Naive B cell (primary cell): ENCODE data around the gene TPCN2. TPM values are rescaled to one million over a fixed set of nuclear protein-coding genes. Genes with fewer than 3 reads are reported as not detected.

Experiments used
- ATAC-seq, 2 donors: fragments of 150-1000 bp; cut with Tn5 transposase; 2 replicates each; pipeline ENCODE4 v1.10.0; 2021; ENCODE audit warnings: low read depth in 2 of 2, mild to moderate bottlenecking in 2 of 2, moderate library complexity in 2 of 2
- DNase-seq: peaks from one replicate; pipeline ENCODE4 v3.0.0; 2022
- H3K27ac Mint-ChIP-seq, 6 donors: one replicate each; pipeline ENCODE4 v1.8.0; 2020 to 2022; ENCODE audit warnings: mild to moderate bottlenecking in 6 of 6, mixed read lengths in 6 of 6, moderate library complexity in 5 of 6, inconsistent platforms in 2 of 6
- H3K27me3 Mint-ChIP-seq, 3 donors: one replicate each; pipeline ENCODE4 v1.8.0; 2021 to 2022; ENCODE audit warnings: mixed read lengths in 3 of 3, mild to moderate bottlenecking in 1 of 3
- H3K36me3 Mint-ChIP-seq, 2 donors: one replicate each; pipeline ENCODE4 v1.8.0; 2020 to 2022; ENCODE audit warnings: mixed read lengths in 2 of 2, inconsistent platforms in 1 of 2, mild to moderate bottlenecking in 1 of 2
- H3K4me1 Mint-ChIP-seq, 3 donors: one replicate each; pipeline ENCODE4 v1.8.0; 2020 to 2022; ENCODE audit warnings: mixed read lengths in 3 of 3, inconsistent platforms in 1 of 3, mild to moderate bottlenecking in 1 of 3, moderate library complexity in 1 of 3
- H3K4me3 Mint-ChIP-seq, 8 donors: one replicate each; pipeline ENCODE4 v1.8.0; 2020 to 2022; ENCODE audit warnings: mild to moderate bottlenecking in 8 of 8, mixed read lengths in 8 of 8, moderate library complexity in 8 of 8, inconsistent platforms in 2 of 8
- H3K9me3 Mint-ChIP-seq, 7 donors: one replicate each; pipeline ENCODE4 v1.8.0; 2020 to 2022; ENCODE audit warnings: mixed read lengths in 7 of 7, mild to moderate bottlenecking in 5 of 7, inconsistent platforms in 2 of 7, moderate library complexity in 1 of 7
- polyA plus RNA-seq, 6 donors: library from polyadenylated mRNA; unstranded; fragments of 300-500 nt; fragmentation: Illumina TruSeq; gene quantifications; one replicate each; pipeline ENCODE4 v1.2.3, GENCODE V29; 2021; ENCODE audit warnings: low read depth in 6 of 6

TPCN2 gene
- polyA plus RNA-seq, 6 donors from 2014 or later, result 4.8 to 12.5 (median 6.9) TPM

DNA sequence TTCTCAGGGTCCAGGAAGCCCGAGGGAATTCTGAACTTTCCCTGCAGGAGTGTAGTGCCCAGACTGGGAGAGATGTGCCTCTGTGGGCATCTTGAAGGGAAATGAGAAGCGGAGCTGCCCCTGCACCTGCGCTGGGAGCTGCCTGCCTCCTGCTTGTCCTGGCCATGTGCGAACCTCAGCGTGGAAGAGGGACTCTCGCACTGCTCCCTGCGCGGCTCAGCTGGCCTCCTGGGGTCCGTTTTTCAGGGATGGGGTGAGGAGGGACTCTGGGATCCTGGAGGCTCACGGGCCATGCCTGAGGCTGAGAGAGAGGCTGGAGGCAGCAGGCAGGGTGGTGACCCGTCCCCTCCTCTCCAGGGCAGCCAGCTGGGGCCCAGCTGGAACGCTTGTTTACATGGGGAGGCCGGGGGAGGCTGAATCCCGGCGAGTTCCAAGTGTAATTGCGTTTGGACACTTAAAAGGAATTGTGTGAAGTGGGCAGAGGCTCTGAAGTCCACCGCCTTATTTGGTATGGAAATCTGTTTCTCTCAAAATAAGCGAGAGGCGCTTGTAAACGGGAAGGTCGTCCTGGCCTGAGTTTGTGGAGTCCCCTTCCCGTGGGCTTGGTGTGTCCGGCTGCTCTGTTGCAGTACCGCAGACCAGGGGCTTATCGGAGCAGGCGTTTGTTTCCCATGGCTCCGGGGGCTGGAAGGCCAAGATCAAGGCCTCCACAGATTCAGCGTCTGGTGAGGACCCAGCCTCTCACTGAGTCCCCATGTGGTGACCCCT, 34.5 kb upstream of the TPCN2 start:
- peaks cover 17 to 79% (median 47%) of the 10 kb centered on the region in 3 donors for H3K27me3 Mint-ChIP-seq
- no peak overlapping the region for H3K4me3 Mint-ChIP-seq
- ATAC-seq, result no peak
- no peak overlapping the region for H3K27ac Mint-ChIP-seq
- H3K4me1 Mint-ChIP-seq, result peaks cover 0 to 4% (median 0%) of the 10 kb centered on the region in 3 donors
- no peaks in the 10 kb centered on the region for H3K36me3 Mint-ChIP-seq
- no peaks in the 10 kb centered on the region for H3K9me3 Mint-ChIP-seq
- no peak for DNase-seq

DNA sequence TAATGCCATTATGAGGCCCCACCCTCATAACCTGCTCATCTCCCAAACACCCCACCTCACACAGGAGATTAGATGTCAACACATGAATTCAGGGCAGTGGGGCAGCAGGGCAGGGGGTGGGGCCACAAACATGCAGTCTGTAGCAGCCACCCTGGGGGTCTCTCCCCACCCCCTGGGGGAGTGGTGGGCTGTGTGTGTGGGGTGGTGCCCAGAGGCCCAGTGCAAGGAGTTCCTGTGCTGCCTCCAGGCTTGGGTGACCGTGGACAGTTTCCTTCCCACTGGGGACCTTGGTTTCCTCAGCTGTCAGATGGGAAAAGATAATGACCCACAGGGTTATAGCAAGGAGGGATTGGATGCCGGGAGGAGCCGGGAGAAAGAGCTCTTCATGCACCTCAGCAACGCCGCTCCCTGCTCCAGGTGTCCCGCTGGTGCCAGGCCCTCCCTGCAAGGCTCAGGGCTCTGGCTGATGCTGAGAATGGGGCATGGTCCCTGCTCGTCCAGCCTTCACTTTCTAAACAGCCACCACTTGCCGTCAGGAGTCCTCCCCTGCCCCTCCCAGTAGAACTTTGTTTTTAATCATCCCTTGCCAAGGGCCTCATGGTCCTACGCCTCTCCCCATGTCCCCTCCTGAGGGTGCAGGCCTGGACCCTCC, 33.7 kb upstream of the TPCN2 start:
- Mint-ChIP-seq H3K9me3 (no peaks in the 10 kb centered on the region), H3K27me3 (peaks cover 17 to 75% (median 41%) of the 10 kb centered on the region in 3 donors), H3K4me1 (peaks cover 0 to 4% (median 0%) of the 10 kb centered on the region in 3 donors), H3K4me3 (no peak overlapping the region), H3K36me3 (no peaks in the 10 kb centered on the region), H3K27ac (no peak overlapping the region)
- ATAC-seq (no peak), DNase-seq (no peak)

DNA sequence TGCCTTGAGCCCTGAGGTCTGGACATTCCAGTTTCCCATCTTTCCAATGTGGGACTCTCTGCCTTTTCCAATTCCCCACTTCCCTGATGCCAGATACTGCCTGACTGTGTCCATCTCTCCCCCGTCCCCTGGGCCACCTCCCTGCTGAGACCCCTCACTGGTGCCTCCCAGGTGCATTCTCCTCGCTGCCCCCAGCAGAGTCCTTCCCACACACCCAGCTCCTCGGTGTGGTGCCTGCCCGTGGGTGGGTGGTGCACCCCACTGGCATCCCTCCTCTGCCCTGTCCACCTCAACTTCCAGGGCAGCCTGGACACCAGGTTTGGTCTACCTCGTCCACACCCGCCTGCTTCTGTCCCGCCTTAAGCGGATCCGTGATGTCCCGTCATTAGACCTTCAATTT, 30.8 kb upstream of the TPCN2 start:
- ATAC-seq, result no peak
- no peak for DNase-seq
- no peaks in the 10 kb centered on the region for H3K4me1 Mint-ChIP-seq
- peaks cover 8 to 61% (median 22%) of the 10 kb centered on the region in 3 donors for H3K27me3 Mint-ChIP-seq
- no peaks in the 10 kb centered on the region for H3K36me3 Mint-ChIP-seq
- no peaks in the 10 kb centered on the region for H3K9me3 Mint-ChIP-seq
- H3K4me3 Mint-ChIP-seq, result no peak overlapping the region
- no peak overlapping the region for H3K27ac Mint-ChIP-seq

DNA sequence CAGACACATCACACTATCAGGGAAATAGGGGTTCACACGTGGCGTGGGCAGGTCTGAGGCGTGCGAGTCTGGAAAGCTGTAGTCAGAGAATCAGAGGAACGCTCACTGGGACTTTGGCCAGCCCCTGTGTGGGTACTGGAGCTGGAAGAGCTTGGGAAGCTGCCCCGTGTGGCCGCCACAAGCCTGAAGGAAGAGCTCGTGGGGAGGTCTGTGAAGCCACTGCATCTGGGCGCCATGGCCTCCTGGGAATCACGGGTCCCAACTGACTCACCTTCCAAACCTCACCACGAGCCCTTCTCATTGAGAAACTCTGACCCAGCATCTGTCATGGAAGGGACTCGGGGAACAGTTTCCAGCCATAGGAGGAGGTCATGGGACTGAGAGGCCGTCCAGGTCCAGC, 29.8 kb upstream of the TPCN2 start:
- H3K27me3 Mint-ChIP-seq, result peaks cover 8 to 53% (median 22%) of the 10 kb centered on the region in 3 donors
- ATAC-seq, result no peak
- no peak for DNase-seq
- H3K9me3 Mint-ChIP-seq, result no peaks in the 10 kb centered on the region
- no peak overlapping the region for H3K27ac Mint-ChIP-seq
- no peak overlapping the region for H3K4me3 Mint-ChIP-seq
- H3K4me1 Mint-ChIP-seq, result no peaks in the 10 kb centered on the region
- H3K36me3 Mint-ChIP-seq, result no peaks in the 10 kb centered on the region

DNA sequence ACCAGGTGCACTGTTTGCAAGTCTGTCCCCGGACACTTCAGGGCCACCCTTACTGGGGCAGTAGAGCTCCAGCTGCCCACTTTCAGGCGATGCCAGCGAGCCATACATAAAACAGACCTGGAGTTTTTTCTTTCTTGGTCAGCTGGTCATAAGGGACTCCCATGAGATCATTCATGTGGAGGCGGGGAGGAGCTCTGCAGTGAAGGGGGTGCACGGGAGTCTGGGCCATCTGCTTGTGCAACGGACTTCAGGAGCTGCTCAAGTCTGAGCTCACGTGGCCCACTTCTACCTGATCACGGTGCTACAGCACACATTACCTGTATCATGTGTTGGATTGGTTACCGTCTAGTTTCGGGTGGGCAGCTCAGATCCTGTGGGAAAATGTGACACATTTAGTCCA, 26.5 kb upstream of the TPCN2 start:
- no peak for ATAC-seq
- DNase-seq, result no peak
- Mint-ChIP-seq H3K27ac (no peak overlapping the region), H3K4me3 (no peak overlapping the region), H3K9me3 (peaks cover 0 to 2% (median 0%) of the 10 kb centered on the region in 7 donors), H3K27me3 (peaks cover 0 to 31% (median 4%) of the 10 kb centered on the region in 3 donors), H3K4me1 (no peaks in the 10 kb centered on the region), H3K36me3 (no peaks in the 10 kb centered on the region)

DNA sequence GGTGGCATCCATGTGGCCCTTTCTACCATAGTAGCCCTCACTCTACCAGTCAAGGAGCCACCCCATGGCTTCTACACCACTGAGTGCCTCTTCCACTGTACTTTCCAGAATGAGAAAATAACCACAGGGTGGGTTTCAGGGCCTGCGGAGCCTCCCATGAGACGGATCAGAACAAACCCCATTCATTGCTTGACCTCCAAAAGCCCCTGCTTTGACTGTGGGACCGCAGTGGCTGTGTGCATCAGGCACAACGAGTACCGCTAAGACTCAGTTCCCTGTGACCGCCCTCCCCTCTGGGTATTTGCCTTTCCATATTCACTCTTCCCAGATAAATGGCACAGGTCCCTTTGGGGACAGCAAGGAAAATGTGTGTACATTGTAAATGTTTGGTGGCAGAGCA, 24.2 kb upstream of the TPCN2 start:
- peaks cover 0 to 16% (median 0%) of the 10 kb centered on the region in 3 donors for H3K27me3 Mint-ChIP-seq
- peaks cover 0 to 2% (median 0%) of the 10 kb centered on the region in 7 donors for H3K9me3 Mint-ChIP-seq
- H3K36me3 Mint-ChIP-seq, result no peaks in the 10 kb centered on the region
- DNase-seq (no peak), ATAC-seq (no peak)
- no peak overlapping the region for H3K4me3 Mint-ChIP-seq
- no peak overlapping the region for H3K27ac Mint-ChIP-seq
- no peaks in the 10 kb centered on the region for H3K4me1 Mint-ChIP-seq

DNA sequence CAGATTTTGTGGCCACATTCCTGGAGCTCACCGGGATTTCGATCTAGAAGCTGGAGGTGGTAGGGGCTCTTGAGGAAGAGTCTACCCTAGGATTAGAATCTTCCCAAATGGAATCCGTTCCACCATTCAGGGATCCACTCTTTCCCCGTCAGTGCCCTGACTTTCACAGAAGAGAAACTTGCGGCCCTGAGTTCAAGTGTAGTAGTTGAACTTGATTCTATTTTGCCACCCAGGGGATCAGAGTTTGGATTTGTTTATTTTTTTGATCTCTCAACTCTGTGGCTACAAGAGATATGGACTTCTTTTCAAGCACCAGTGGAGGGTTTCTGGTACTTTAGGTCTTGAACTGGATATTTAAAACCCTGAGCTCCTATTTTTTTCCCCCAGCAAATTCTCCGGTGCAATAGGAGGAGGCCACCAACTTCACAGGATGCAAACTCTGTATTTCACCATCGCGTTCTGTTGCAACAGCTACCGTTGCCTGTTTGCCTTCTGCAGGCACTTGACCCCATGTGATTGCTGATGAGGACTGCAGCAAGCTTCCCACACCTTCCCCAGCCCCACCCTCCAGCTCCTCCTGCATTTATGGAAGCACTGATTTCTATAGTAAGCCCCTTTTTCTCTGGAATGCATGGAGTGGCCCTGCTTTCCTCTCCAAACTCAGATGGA, 20.9 kb upstream of the TPCN2 start:
- DNase-seq, result no peak
- H3K9me3 Mint-ChIP-seq, result peaks cover 0 to 2% (median 0%) of the 10 kb centered on the region in 7 donors
- H3K36me3 Mint-ChIP-seq, result no peaks in the 10 kb centered on the region
- peak overlapping the region in 1 of 6 donors; percentile 39 for H3K27ac Mint-ChIP-seq
- H3K4me3 Mint-ChIP-seq, result no peak overlapping the region
- H3K4me1 Mint-ChIP-seq, result no peaks in the 10 kb centered on the region
- peaks cover 0 to 19% (median 4%) of the 10 kb centered on the region in 3 donors for H3K27me3 Mint-ChIP-seq
- ATAC-seq, result no peak

DNA sequence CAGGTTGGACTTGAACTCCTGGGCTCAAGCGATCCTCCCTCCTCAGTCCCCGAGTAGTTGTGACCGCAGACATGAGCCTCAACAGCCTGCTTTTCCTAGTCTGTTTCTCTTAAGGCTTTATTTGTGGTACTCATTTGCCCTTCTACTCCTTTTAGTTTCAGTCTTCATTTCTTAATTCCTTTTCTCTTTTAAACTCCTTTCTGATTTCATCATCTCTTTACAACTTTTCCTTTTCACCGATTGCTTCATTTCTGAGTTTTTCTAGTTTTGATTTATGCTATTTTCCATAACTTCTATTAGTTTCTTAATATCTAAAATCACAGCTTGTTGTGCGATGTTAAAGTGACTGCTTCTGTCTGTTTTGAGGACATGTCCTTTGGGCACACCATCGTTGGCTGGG, 18.4 kb upstream of the TPCN2 start:
- Mint-ChIP-seq H3K27ac (peak overlapping the region in 2 of 6 donors; percentile 1 to 88), H3K36me3 (no peaks in the 10 kb centered on the region), H3K4me3 (no peak overlapping the region), H3K27me3 (peaks cover 4 to 27% (median 13%) of the 10 kb centered on the region in 3 donors), H3K4me1 (no peaks in the 10 kb centered on the region), H3K9me3 (peaks cover 0 to 2% (median 0%) of the 10 kb centered on the region in 7 donors)
- DNase-seq, result no peak
- no peak for ATAC-seq

DNA sequence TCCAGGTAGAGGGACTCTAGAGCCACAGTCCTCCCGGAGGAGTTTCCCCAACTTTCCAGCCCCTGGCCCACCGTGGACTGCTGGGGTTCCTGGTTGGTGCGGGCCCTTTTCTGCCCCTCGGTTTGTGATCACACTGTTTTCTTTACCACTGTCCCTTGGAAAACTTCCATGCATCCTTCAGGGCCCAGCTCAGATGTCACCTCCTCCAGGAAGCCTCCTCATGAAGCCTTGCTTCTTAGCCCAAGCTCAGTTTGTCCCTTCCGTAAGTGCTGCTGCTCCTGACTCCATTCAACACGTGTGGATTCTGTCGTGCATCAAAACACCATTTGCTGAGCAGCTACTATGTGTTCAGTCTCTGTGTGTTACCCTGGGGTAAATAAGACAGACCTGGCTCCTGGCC, 15.9 kb upstream of the TPCN2 start:
- Mint-ChIP-seq H3K27me3 (peaks cover 4 to 46% (median 23%) of the 10 kb centered on the region in 3 donors), H3K4me3 (no peak overlapping the region), H3K4me1 (no peaks in the 10 kb centered on the region), H3K36me3 (no peaks in the 10 kb centered on the region), H3K27ac (no peak overlapping the region), H3K9me3 (no peaks in the 10 kb centered on the region)
- no peak for ATAC-seq
- no peak for DNase-seq

DNA sequence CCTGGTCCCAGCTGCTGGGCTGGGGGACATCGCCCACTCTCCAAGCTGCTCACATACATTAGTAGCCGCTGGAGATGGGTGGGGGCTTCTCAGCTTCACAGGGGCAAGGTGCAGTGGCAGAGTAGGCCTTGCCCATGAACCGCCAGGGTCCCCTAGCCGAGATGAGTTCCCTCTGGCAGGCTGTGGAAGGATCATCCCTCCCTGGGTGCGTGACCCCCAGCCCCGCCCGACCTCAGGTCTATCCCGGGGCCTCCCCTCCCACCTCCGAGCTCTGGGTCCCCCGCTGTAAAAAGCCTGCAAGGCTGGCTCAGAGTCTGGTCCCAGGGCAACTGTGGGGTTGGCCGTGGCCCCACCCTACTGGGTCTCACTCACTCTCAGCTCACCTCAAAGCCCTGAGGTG, 15.3 kb upstream of the TPCN2 start:
- H3K36me3 Mint-ChIP-seq, result no peaks in the 10 kb centered on the region
- H3K27ac Mint-ChIP-seq, result no peak overlapping the region
- ATAC-seq (no peak), DNase-seq (no peak)
- H3K4me1 Mint-ChIP-seq, result no peaks in the 10 kb centered on the region
- peaks cover 4 to 46% (median 23%) of the 10 kb centered on the region in 3 donors for H3K27me3 Mint-ChIP-seq
- no peak overlapping the region for H3K4me3 Mint-ChIP-seq
- no peaks in the 10 kb centered on the region for H3K9me3 Mint-ChIP-seq

DNA sequence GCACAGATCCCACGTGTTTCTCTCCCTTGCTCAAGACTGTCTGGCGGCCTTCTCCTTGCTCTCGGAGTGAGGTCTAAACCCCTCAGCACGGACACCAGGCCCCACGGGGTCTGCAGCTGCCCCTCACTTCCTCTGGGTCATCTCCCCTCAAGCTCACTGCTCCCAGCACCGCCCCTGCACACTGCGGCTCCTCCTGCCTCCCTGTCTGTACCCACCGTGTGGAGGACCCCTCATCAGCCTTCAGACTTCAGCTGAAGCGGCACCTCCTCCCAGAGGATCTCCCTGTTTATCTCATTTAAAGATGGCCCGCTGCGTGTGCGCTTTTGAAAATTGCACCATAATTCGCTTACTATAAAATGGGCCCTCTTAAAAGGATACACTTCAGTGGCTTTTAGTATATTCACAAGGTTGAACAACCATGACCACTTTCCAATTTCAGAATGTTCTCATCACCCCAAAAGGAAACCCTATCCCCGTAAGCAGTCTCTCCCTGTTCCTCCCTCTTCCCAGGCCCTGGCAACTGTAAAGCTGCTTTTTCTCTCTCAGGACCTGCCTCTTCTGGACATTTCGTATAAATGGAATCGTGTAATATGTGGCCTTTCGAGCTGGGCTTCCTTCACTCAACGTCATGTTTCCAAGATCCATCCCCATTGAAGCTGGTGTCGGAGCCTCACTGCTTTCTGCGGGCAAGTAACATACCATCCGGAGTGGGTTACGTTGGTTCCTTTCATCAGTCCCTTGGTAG, 14.4 kb upstream of the TPCN2 start:
- no peaks in the 10 kb centered on the region for H3K9me3 Mint-ChIP-seq
- peaks cover 4 to 46% (median 23%) of the 10 kb centered on the region in 3 donors for H3K27me3 Mint-ChIP-seq
- ATAC-seq (no peak), DNase-seq (no peak)
- H3K27ac Mint-ChIP-seq, result peak overlapping the region in 1 of 6 donors; percentile 64
- H3K4me3 Mint-ChIP-seq, result no peak overlapping the region
- no peaks in the 10 kb centered on the region for H3K36me3 Mint-ChIP-seq
- H3K4me1 Mint-ChIP-seq, result no peaks in the 10 kb centered on the region

DNA sequence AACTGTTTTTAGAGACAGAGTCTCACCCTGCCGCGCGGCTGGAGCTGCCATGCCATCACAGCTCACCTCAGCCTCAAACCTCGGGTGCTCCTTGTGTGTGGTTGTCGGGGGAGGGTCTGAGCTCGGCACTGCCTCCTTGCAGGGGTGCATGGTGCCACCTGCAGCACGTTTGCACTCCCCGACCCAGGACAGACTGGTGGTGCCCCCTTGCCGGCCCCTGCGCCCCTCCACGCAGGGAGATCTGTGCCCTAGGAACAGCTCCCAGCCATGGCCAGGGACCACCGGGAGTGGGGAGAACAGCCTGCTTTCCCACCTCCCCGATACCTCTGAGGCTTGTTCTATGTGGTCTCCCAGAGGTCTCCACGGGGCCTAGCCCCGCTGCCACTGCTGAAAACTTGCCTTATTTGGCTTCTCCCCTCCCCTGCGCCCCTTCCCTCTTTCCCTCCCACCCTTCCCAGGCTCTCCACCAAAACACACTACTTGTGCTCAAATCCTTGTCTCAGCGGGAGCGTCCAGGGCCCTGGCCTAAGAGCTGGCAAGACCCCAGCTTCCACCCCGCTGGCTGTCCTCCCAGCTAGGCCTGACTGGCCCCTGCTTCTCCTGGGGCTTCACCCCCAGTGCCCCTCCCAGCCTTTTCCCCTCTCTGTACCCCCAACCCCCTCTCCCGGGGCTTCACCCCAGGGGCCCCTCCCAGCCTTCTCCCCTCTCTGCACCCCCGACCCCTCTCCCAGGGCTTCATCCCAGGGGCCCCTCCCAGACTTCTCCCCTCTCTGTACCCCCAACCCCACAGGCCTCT, 13.4 kb upstream of the TPCN2 start:
- H3K4me1 Mint-ChIP-seq, result no peaks in the 10 kb centered on the region
- peaks cover 4 to 46% (median 23%) of the 10 kb centered on the region in 3 donors for H3K27me3 Mint-ChIP-seq
- no peaks in the 10 kb centered on the region for H3K9me3 Mint-ChIP-seq
- H3K4me3 Mint-ChIP-seq, result no peak overlapping the region
- ATAC-seq, result no peak
- DNase-seq, result no peak
- H3K27ac Mint-ChIP-seq, result no peak overlapping the region
- no peaks in the 10 kb centered on the region for H3K36me3 Mint-ChIP-seq
